ENCODE results near the gene TIMP3.

- TF ChIP-seq CTCF (IDR thresholded peaks at IDR 0.05; ENCODE audit: low read depth, low read length) (no peak), POLR2A (IDR thresholded peaks at IDR 0.05; ENCODE audit: extremely low read depth, insufficient read length) (no peak), MAX (IDR thresholded peaks at IDR 0.05; ENCODE audit: low read depth, low read length) (no peak), MYC (IDR thresholded peaks at IDR 0.05; ENCODE audit: low read depth, low read length) (no peak)
Observed at GRCh38 chr22:32819120-32819519, 17.6 kb downstream of the TIMP3 start.

All from NB4 (cell line).